Measurements from ENCODE around the gene CCL5. TPM values are rescaled to one million over a fixed set of nuclear protein-coding genes. Genes with fewer than 3 reads are reported as not detected.

The CCL5 gene
- polyA plus RNA-seq, 1 donor: 8.3 TPM

DNA sequence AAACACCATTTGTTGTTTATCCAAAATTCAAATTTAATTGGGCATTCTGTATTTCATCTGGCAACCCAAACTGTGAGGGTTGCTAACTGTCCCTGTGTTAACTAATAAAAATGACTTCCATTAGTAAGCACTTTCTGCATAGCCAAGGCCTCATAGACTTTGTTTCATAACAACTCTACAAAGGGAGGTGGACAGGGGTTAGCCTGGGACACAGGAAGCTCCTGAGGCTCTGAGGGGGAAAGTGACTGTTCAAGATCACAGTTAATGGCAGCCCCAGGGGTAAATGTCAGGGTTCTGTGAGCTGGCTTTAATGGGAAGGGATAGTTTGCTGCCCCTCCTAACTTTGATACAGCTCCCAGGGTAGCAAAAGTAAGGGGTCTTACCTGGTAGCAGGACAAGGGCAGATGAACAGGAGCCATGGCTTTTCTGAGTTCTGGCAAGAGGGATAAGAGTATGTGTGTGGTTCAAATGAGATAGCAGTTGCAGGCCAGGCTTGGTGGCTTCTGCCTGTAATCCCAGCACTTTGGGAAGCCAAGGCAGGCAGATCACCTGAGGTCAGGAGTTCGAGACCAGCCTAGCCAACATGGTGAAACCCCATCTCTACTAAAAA lies 13.7 kb downstream of the CCL5 start:
- Histone ChIP-seq H3K4me1 (ENCODE audit: control insufficient read depth, insufficient read depth, low read length) (peaks cover 6% of the 10 kb centered on the region), H3K27me3 (ENCODE audit: control insufficient read depth, insufficient read depth, low read length) (no peaks in the 10 kb centered on the region), H3K36me3 (ENCODE audit: control insufficient read depth, insufficient read depth, low read length) (no peaks in the 10 kb centered on the region), H3K9me3 (ENCODE audit: control insufficient read depth, low read depth, low read length) (peaks cover 2% of the 10 kb centered on the region), H3K4me3 (ENCODE audit: low read length) (no peak overlapping the region), H3K27ac (ENCODE audit: low read length) (no peak overlapping the region)
- DNase-seq: peak; percentile 54 to 77
- WGBS (ENCODE audit: insufficient coverage, low lambda C conversion rate): no CpG with 5 or more reads among the region's 1 CpG

DNA sequence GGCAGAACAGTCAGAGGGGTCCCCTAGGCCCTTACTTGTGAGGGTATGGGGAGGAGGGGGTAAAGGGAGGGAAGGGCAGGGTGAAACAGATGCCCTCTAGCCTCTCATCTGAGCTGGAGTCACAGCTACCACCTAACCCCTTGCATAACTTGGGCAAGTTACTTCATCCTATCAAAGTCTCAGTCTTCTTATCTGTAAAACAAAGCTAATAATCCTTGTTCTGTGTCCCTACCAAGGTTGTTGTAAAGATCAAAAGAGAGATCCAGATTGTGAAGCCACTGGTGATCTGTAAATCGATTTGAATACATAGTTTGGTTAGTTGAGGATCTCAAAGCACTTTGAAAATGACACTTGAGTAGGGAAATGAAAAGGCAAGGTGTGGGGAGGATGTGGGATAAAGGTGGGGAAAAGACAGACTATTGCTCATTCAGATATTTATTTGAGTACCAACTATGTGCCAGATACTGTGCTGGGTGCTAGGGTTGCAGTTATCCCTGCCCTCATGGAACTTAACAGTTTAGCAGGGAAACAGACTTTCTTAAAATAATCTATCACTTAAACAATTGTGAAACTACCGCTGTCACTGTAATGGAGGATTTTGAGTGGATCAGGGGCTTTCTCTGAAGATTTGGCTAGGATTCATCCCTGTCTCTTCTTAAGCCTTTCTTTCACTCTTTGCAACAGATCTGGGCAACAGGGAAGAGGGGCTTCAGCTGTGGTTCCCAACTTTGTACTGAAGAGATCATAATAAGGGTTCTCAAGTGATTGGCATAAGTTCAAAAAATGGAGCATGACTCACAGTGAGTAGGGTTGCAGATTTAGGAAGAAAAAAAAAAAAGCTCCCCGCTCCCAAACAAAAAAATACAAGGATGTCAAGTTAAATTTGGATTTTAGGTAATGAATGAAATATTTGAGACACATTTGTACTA lies 14.5 kb downstream of the CCL5 start:
- no peak for DNase-seq
- Histone ChIP-seq H3K36me3 (ENCODE audit: control insufficient read depth, insufficient read depth, low read length) (no peaks in the 10 kb centered on the region), H3K27me3 (ENCODE audit: control insufficient read depth, insufficient read depth, low read length) (no peaks in the 10 kb centered on the region), H3K4me1 (ENCODE audit: control insufficient read depth, insufficient read depth, low read length) (peaks cover 6% of the 10 kb centered on the region), H3K27ac (ENCODE audit: low read length) (no peak overlapping the region), H3K9me3 (ENCODE audit: control insufficient read depth, low read depth, low read length) (peaks cover 2% of the 10 kb centered on the region), H3K4me3 (ENCODE audit: low read length) (no peak overlapping the region)
- no CpG with 5 or more reads among the region's 3 CpGs for WGBS (ENCODE audit: insufficient coverage, low lambda C conversion rate)

DNA sequence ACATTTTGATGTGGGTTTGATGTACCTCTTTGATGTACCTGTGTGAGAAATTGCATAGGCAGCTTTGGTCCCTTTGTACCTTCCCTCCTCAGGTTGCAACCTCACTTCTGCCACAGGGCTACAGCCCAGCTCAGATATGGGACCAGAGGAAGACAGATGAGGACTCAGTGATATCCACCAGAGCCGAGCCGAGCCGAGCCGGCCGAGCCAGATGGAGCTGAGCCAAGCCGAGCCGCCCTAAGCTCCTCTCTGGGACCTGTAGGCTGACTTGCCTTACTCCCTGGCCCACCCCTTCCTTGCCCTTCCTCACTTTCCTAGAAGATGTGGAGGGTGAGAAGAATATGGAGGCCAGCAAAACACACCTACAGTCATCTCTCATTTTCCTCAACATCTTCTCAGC lies 15.3 kb downstream of the CCL5 start:
- no CpG with 5 or more reads among the region's 7 CpGs for WGBS (ENCODE audit: insufficient coverage, low lambda C conversion rate)
- Histone ChIP-seq H3K4me1 (ENCODE audit: control insufficient read depth, insufficient read depth, low read length) (peaks cover 6% of the 10 kb centered on the region), H3K4me3 (ENCODE audit: low read length) (no peak overlapping the region), H3K9me3 (ENCODE audit: control insufficient read depth, low read depth, low read length) (peaks cover 2% of the 10 kb centered on the region), H3K27me3 (ENCODE audit: control insufficient read depth, insufficient read depth, low read length) (no peaks in the 10 kb centered on the region), H3K36me3 (ENCODE audit: control insufficient read depth, insufficient read depth, low read length) (no peaks in the 10 kb centered on the region), H3K27ac (ENCODE audit: low read length) (no peak overlapping the region)
- DNase-seq: no peak

DNA sequence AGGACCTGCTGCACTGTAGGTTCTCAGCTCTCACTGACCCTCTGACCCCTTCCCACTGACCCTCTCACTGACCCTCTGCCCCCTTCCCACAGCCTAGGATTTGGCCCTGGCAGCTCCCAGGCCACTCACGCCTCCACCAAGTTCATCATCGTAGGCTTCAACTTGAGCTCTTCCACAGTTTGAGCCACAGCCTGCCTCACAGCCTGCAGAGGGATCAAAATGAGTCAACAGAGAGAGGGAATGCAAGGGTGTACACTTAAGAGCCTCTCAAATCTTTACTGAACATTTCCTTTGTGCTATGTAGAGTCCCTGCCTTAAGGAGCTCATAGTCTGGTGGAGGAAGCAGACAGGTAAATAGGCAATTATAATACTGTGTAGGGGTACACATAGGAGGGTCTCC lies 23.6 kb downstream of the CCL5 start:
- no peak for DNase-seq
- Histone ChIP-seq H3K4me1 (ENCODE audit: control insufficient read depth, insufficient read depth, low read length) (no peaks in the 10 kb centered on the region), H3K27ac (ENCODE audit: low read length) (no peak overlapping the region), H3K4me3 (ENCODE audit: low read length) (no peak overlapping the region), H3K9me3 (ENCODE audit: control insufficient read depth, low read depth, low read length) (no peaks in the 10 kb centered on the region), H3K27me3 (ENCODE audit: control insufficient read depth, insufficient read depth, low read length) (no peaks in the 10 kb centered on the region), H3K36me3 (ENCODE audit: control insufficient read depth, insufficient read depth, low read length) (peaks cover 5% of the 10 kb centered on the region)
- no CpG with 5 or more reads among the region's 2 CpGs for WGBS (ENCODE audit: insufficient coverage, low lambda C conversion rate)

DNA sequence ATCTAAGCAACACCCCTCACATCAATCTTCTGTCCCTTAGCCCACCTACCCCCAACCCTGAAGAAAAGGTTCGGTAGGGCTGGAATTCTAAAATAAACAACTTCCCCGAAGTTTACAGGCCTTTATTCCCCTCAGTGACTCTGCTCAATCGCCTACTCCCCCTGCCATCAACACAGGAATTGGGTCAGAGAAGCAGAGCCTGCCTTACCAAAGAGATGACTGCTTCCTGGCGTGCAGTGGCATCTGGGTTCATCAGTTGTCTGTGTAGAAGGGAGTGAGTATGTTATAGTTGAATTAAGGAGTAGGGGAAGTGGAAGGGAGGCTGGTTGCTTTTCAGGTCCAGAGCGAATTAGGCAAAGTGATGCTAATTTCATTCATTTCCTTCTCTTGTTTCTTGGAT lies 24.2 kb downstream of the CCL5 start:
- Histone ChIP-seq H3K36me3 (ENCODE audit: control insufficient read depth, insufficient read depth, low read length) (peaks cover 5% of the 10 kb centered on the region), H3K9me3 (ENCODE audit: control insufficient read depth, low read depth, low read length) (no peaks in the 10 kb centered on the region), H3K4me3 (ENCODE audit: low read length) (no peak overlapping the region), H3K27ac (ENCODE audit: low read length) (no peak overlapping the region), H3K27me3 (ENCODE audit: control insufficient read depth, insufficient read depth, low read length) (no peaks in the 10 kb centered on the region), H3K4me1 (ENCODE audit: control insufficient read depth, insufficient read depth, low read length) (no peaks in the 10 kb centered on the region)
- WGBS (ENCODE audit: insufficient coverage, low lambda C conversion rate): 80% methylated on average over 1 of the region's 5 CpGs
- no peak for DNase-seq

DNA sequence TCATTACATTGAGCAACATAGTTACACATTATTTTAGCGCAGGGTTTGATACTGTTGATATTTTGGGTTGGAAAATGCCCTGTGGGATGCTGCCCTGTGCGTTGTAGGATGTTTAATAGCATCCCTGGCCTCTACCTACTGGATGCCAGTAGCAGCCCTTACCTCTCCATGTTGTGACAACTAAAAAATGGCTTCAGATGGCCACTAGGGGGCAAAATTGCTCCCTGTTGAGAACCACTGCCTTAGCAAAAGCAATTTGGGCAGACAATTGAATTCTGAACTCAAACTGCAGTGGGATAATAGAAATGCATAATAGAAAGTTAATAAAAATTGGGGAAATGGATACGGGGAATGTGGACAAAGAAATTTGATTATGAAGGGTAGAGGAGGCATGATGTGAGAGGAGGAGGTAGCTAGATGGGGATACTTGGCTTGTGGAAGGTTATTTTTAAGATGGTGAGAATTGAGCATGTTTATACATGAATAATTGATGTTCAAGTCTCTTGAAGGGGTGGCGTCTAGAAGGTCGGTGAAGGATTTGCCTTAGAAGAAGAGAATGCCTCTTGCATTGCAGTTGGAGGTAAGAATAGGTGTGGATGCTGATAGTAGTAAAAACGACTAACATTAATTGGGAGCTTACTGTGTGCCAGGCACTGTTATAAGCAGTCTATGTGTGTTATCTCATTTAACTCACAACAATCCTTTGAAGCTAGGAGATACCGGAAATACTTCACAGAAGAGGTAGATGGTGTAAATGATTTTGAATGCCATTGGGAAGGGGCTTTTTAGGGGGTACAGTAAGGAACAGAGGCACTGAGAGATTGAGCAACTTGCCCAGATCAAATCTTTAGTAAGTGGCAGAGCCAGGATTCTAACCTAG lies 30.5 kb downstream of the CCL5 start:
- 89% methylated on average over 1 of the region's 7 CpGs for WGBS (ENCODE audit: insufficient coverage, low lambda C conversion rate)
- Histone ChIP-seq H3K27ac (ENCODE audit: low read length) (no peak overlapping the region), H3K4me1 (ENCODE audit: control insufficient read depth, insufficient read depth, low read length) (peaks cover 6% of the 10 kb centered on the region), H3K4me3 (ENCODE audit: low read length) (no peak overlapping the region), H3K9me3 (ENCODE audit: control insufficient read depth, low read depth, low read length) (peaks cover under 1% of the 10 kb centered on the region), H3K36me3 (ENCODE audit: control insufficient read depth, insufficient read depth, low read length) (peaks cover 36% of the 10 kb centered on the region), H3K27me3 (ENCODE audit: control insufficient read depth, insufficient read depth, low read length) (no peaks in the 10 kb centered on the region)
- DNase-seq: peak; percentile 37 to 59

DNA sequence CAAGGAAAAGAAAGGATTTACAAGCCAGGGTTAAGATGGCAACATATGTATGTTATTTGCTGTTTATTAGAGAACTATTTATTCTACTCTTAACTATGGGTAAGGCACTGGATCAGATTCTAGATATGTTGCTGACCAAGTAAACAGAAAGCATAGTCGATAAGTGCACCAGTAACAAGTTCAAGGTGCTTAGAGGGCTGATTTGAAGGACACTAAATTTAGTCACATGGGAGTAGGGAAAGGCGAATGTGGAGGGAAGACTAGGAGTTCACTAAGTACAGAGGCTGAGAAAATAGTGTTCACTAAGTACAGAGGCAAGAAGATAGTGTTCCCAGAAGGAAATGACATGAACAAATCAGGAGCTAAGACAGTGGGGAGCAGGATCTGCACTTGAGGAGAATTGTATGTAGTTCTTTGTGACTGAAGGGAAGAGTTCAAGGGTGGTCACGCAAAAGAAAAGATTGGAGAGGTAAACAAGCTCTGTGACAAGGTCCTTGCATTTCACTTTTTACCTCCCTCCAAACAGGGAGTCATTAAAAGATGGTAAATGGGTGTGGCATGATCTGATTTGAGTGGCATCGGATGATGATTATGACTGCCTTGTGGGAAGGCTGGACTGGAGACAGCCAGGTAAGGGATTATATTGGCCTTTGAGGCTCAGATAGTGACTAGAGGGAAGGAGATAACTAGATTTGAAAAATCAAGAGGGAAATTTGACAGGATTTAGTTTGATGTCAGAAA lies 32.4 kb downstream of the CCL5 start:
- Histone ChIP-seq H3K36me3 (ENCODE audit: control insufficient read depth, insufficient read depth, low read length) (peaks cover 54% of the 10 kb centered on the region), H3K27ac (ENCODE audit: low read length) (peak overlapping the region; percentile 25), H3K4me3 (ENCODE audit: low read length) (no peak overlapping the region), H3K9me3 (ENCODE audit: control insufficient read depth, low read depth, low read length) (peaks cover 2% of the 10 kb centered on the region), H3K4me1 (ENCODE audit: control insufficient read depth, insufficient read depth, low read length) (peaks cover 6% of the 10 kb centered on the region), H3K27me3 (ENCODE audit: control insufficient read depth, insufficient read depth, low read length) (no peaks in the 10 kb centered on the region)
- 73% methylated on average over 2 of the region's 4 CpGs for WGBS (ENCODE audit: insufficient coverage, low lambda C conversion rate)
- peak; percentile 26 to 58 for DNase-seq

DNA sequence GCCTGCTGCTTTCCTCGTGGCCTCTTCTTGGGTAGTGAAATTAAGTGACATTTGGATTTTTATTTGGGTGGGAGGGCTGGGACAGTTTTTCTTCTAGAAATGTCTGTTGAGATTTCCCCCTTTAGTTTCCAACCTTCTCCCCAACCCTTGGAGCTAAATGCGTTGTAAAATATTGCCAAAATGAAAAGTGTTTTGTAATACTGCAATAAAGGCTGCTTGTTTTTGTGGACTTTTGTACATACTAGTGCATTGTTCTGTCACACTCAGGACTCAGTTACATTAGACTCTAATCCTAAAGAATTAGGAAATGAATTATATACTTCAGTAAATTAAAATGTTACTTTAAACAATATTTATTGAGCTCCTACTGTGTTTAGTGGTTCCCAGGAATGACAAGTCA lies 33.2 kb downstream of the CCL5 start:
- no CpG with 5 or more reads among the region's 2 CpGs for WGBS (ENCODE audit: insufficient coverage, low lambda C conversion rate)
- Histone ChIP-seq H3K27ac (ENCODE audit: low read length) (peak overlapping the region; percentile 25), H3K9me3 (ENCODE audit: control insufficient read depth, low read depth, low read length) (peaks cover 2% of the 10 kb centered on the region), H3K27me3 (ENCODE audit: control insufficient read depth, insufficient read depth, low read length) (no peaks in the 10 kb centered on the region), H3K36me3 (ENCODE audit: control insufficient read depth, insufficient read depth, low read length) (peaks cover 62% of the 10 kb centered on the region), H3K4me3 (ENCODE audit: low read length) (no peak overlapping the region), H3K4me1 (ENCODE audit: control insufficient read depth, insufficient read depth, low read length) (peaks cover 6% of the 10 kb centered on the region)
- peak in 1 of 2 donors; percentile 6 for DNase-seq

DNA sequence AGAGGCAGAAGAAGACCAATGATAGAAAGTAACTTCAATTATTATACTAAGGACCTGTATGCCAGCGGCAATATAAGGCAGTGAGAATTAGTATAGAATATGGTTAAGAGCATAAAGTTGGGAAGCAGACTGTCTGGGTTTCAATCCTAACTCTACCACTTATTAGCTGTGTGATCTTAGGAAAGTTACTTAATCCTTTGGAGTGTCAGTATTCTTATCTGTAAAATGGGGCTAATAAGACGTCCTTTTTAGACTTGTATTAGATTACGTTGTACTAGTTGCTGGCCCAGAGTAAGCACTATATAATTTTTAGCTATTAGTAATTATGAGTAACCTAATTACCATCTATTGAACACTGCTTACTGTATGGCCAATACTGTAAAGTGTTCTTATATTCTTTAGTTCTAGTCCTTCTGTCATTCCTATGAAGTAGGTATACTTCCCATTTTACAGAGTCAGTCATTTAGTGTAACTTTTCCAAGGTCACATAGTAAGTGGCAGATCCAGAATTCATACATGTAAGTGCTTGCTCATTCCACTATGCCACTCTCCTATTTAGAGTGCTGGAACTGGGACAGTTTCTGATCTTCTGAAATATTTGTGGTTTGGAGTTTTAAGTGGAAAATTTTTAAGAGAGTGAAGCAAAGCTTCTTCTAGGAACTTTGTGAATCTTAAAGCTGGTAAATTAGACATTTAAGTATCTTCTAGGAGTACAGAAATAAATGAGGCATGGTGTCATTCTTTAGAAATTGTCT lies 33.9 kb downstream of the CCL5 start:
- no peak for DNase-seq
- H3K9me3 ChIP-seq (ENCODE audit: control insufficient read depth, low read depth, low read length): peaks cover 2% of the 10 kb centered on the region

More for the DNA sequence above, 33.9 kb downstream of the CCL5 start:
- 100% methylated on average over 1 of the region's 3 CpGs for WGBS (ENCODE audit: insufficient coverage, low lambda C conversion rate)
- Histone ChIP-seq H3K4me3 (ENCODE audit: low read length) (no peak overlapping the region), H3K4me1 (ENCODE audit: control insufficient read depth, insufficient read depth, low read length) (peaks cover 6% of the 10 kb centered on the region), H3K27me3 (ENCODE audit: control insufficient read depth, insufficient read depth, low read length) (no peaks in the 10 kb centered on the region), H3K27ac (ENCODE audit: low read length) (no peak overlapping the region), H3K36me3 (ENCODE audit: control insufficient read depth, insufficient read depth, low read length) (peaks cover 70% of the 10 kb centered on the region)

Data from large intestine (tissue), 3 donors.